ENCODE results near the gene PTMA.
A peak's percentile ranks its signal among the peaks of the same experiment; 100 is the strongest.
"Not testable (repeated sequence)": the region's sequence is repeated elsewhere in the genome, so short reads cannot be mapped to it uniquely, and the experiment has no call there.

PTMA gene

GRCh38 chr2:231707927-231708772 is at the start of gene PTMA:
Gene PTMA, plus strand, starts transcription at chr2:231708525. Its CDS starts 182 bp downstream, at chr2:231708707.
- Histone ChIP-seq H3K36me3 (ENCODE audit: control insufficient read depth, insufficient read depth, low read length) (peaks cover 9% of the 10 kb centered on the region), H3K9ac (ENCODE audit: low read length) (peak within 1 kb of the TSS; percentile 92), H3K4me3 (ENCODE audit: low read length) (peak within 1 kb of the TSS; percentile 85), H3K27me3 (ENCODE audit: control insufficient read depth, insufficient read depth, low read length) (no peaks in the 10 kb centered on the region), H3K27ac (ENCODE audit: low read depth, low read length) (peak within 1 kb of the TSS; percentile 99), H3K4me1 (ENCODE audit: control insufficient read depth, insufficient read depth, low read length) (peaks cover 13% of the 10 kb centered on the region)

GRCh38 chr2:231660073-231660472 is 48.3 kb upstream of the PTMA start:
- not testable (repeated sequence) for H3K9ac ChIP-seq (ENCODE audit: low read length); H3K27ac ChIP-seq (ENCODE audit: low read depth, low read length); H3K4me1 ChIP-seq (ENCODE audit: control insufficient read depth, insufficient read depth, low read length); H3K27me3 ChIP-seq (ENCODE audit: control insufficient read depth, insufficient read depth, low read length); H3K4me3 ChIP-seq (ENCODE audit: low read length); H3K36me3 ChIP-seq (ENCODE audit: control insufficient read depth, insufficient read depth, low read length)

- H3K9ac ChIP-seq (ENCODE audit: low read length), result no peak overlapping the region
- no peaks in the 10 kb centered on the region for H3K36me3 ChIP-seq (ENCODE audit: control insufficient read depth, insufficient read depth, low read length)
- peaks cover 17% of the 10 kb centered on the region for H3K4me1 ChIP-seq (ENCODE audit: control insufficient read depth, insufficient read depth, low read length)
- H3K4me3 ChIP-seq (ENCODE audit: low read length), result no peak overlapping the region
- no peaks in the 10 kb centered on the region for H3K27me3 ChIP-seq (ENCODE audit: control insufficient read depth, insufficient read depth, low read length)
- no peak overlapping the region for H3K27ac ChIP-seq (ENCODE audit: low read depth, low read length)
Measured at GRCh38 chr2:231660860-231661259, 47.5 kb upstream of the PTMA start.

- Histone ChIP-seq H3K4me3 (ENCODE audit: low read length) (peak overlapping the region; percentile 62), H3K27me3 (ENCODE audit: control insufficient read depth, insufficient read depth, low read length) (no peaks in the 10 kb centered on the region), H3K4me1 (ENCODE audit: control insufficient read depth, insufficient read depth, low read length) (peaks cover 17% of the 10 kb centered on the region), H3K27ac (ENCODE audit: low read depth, low read length) (peak overlapping the region; percentile 94), H3K9ac (ENCODE audit: low read length) (peak overlapping the region; percentile 78), H3K36me3 (ENCODE audit: control insufficient read depth, insufficient read depth, low read length) (no peaks in the 10 kb centered on the region)
Measured at GRCh38 chr2:231661422-231662027, 46.8 kb upstream of the PTMA start.

- H3K27me3 ChIP-seq (ENCODE audit: control insufficient read depth, insufficient read depth, low read length), result no peaks in the 10 kb centered on the region
- H3K36me3 ChIP-seq (ENCODE audit: control insufficient read depth, insufficient read depth, low read length), result no peaks in the 10 kb centered on the region
- peaks cover 20% of the 10 kb centered on the region for H3K4me1 ChIP-seq (ENCODE audit: control insufficient read depth, insufficient read depth, low read length)
- H3K27ac ChIP-seq (ENCODE audit: low read depth, low read length), result peak overlapping the region; percentile 95
- peak overlapping the region; percentile 83 for H3K4me3 ChIP-seq (ENCODE audit: low read length)
- H3K9ac ChIP-seq (ENCODE audit: low read length), result peak overlapping the region; percentile 78
Measured at GRCh38 chr2:231662028-231662810, 46.1 kb upstream of the PTMA start.

GRCh38 chr2:231662811-231663457 is 45.4 kb upstream of the PTMA start:
- Histone ChIP-seq H3K36me3 (ENCODE audit: control insufficient read depth, insufficient read depth, low read length) (no peaks in the 10 kb centered on the region), H3K4me1 (ENCODE audit: control insufficient read depth, insufficient read depth, low read length) (peaks cover 26% of the 10 kb centered on the region), H3K4me3 (ENCODE audit: low read length) (peak overlapping the region; percentile 83), H3K27ac (ENCODE audit: low read depth, low read length) (peak overlapping the region; percentile 95), H3K9ac (ENCODE audit: low read length) (peak overlapping the region; percentile 70), H3K27me3 (ENCODE audit: control insufficient read depth, insufficient read depth, low read length) (no peaks in the 10 kb centered on the region)

- no peak overlapping the region for H3K9ac ChIP-seq (ENCODE audit: low read length)
- no peaks in the 10 kb centered on the region for H3K27me3 ChIP-seq (ENCODE audit: control insufficient read depth, insufficient read depth, low read length)
- no peak overlapping the region for H3K4me3 ChIP-seq (ENCODE audit: low read length)
- peak overlapping the region; percentile 95 for H3K27ac ChIP-seq (ENCODE audit: low read depth, low read length)
- no peaks in the 10 kb centered on the region for H3K36me3 ChIP-seq (ENCODE audit: control insufficient read depth, insufficient read depth, low read length)
- H3K4me1 ChIP-seq (ENCODE audit: control insufficient read depth, insufficient read depth, low read length), result peaks cover 26% of the 10 kb centered on the region
Measured at GRCh38 chr2:231663458-231664212, 44.7 kb upstream of the PTMA start.

- Histone ChIP-seq H3K4me1 (ENCODE audit: control insufficient read depth, insufficient read depth, low read length) (peaks cover 26% of the 10 kb centered on the region), H3K27me3 (ENCODE audit: control insufficient read depth, insufficient read depth, low read length) (no peaks in the 10 kb centered on the region), H3K9ac (ENCODE audit: low read length) (no peak overlapping the region), H3K27ac (ENCODE audit: low read depth, low read length) (peak overlapping the region; percentile 100), H3K4me3 (ENCODE audit: low read length) (no peak overlapping the region), H3K36me3 (ENCODE audit: control insufficient read depth, insufficient read depth, low read length) (no peaks in the 10 kb centered on the region)
Measured at GRCh38 chr2:231664727-231665126, 43.6 kb upstream of the PTMA start.

GRCh38 chr2:231665245-231666170 is 42.8 kb upstream of the PTMA start:
- Histone ChIP-seq H3K27me3 (ENCODE audit: control insufficient read depth, insufficient read depth, low read length) (no peaks in the 10 kb centered on the region), H3K36me3 (ENCODE audit: control insufficient read depth, insufficient read depth, low read length) (no peaks in the 10 kb centered on the region), H3K4me1 (ENCODE audit: control insufficient read depth, insufficient read depth, low read length) (peaks cover 26% of the 10 kb centered on the region), H3K9ac (ENCODE audit: low read length) (peak overlapping the region; percentile 54), H3K27ac (ENCODE audit: low read depth, low read length) (peak overlapping the region; percentile 100), H3K4me3 (ENCODE audit: low read length) (peak overlapping the region; percentile 84)

GRCh38 chr2:231666171-231667095 is 41.9 kb upstream of the PTMA start:
- Histone ChIP-seq H3K9ac (ENCODE audit: low read length) (peak overlapping the region; percentile 100), H3K27ac (ENCODE audit: low read depth, low read length) (peak overlapping the region; percentile 100), H3K27me3 (ENCODE audit: control insufficient read depth, insufficient read depth, low read length) (no peaks in the 10 kb centered on the region), H3K4me3 (ENCODE audit: low read length) (peak overlapping the region; percentile 84), H3K36me3 (ENCODE audit: control insufficient read depth, insufficient read depth, low read length) (no peaks in the 10 kb centered on the region), H3K4me1 (ENCODE audit: control insufficient read depth, insufficient read depth, low read length) (peaks cover 30% of the 10 kb centered on the region)

Measured in rectal smooth muscle tissue (tissue), 1 donor.